ENCODE data around the gene HSPA4. TPM values are rescaled to one million over a fixed set of nuclear protein-coding genes. Genes with fewer than 3 reads are reported as not detected.

The HSPA4 gene
- total RNA-seq, 2 donors from 2014 or later, result 51.1 to 73.5 TPM

- intact Hi-C loops (cut with DNase I), result loop anchor here (10.0 kb wide), 2 partner anchors 298 to 488 kb away; no protein-coding TSS in a partner anchor
- Histone ChIP-seq H3K27me3 (replicated peaks; ENCODE audit: insufficient read depth) (no peaks in the 10 kb centered on the region), H3K4me3 (no peak overlapping the region), H3K36me3 (no peaks in the 10 kb centered on the region), H3K4me1 (replicated peaks) (no peaks in the 10 kb centered on the region), H3K27ac (no peak overlapping the region), H3K9me3 (no peaks in the 10 kb centered on the region)
- TF ChIP-seq CTCF (IDR thresholded peaks at IDR 0.05) (no peak), POLR2AphosphoS5 (IDR thresholded peaks at IDR 0.05) (no peak), POLR2A (IDR thresholded peaks at IDR 0.05) (no peak)
- 86% methylated on average over 2 of the region's 2 CpGs for WGBS
- no peak for DNase-seq (ENCODE audit: low spot score)
These were observed 64.8 kb downstream of the HSPA4 start for GRCh38 chr5:133116601-133117000.

DNA sequence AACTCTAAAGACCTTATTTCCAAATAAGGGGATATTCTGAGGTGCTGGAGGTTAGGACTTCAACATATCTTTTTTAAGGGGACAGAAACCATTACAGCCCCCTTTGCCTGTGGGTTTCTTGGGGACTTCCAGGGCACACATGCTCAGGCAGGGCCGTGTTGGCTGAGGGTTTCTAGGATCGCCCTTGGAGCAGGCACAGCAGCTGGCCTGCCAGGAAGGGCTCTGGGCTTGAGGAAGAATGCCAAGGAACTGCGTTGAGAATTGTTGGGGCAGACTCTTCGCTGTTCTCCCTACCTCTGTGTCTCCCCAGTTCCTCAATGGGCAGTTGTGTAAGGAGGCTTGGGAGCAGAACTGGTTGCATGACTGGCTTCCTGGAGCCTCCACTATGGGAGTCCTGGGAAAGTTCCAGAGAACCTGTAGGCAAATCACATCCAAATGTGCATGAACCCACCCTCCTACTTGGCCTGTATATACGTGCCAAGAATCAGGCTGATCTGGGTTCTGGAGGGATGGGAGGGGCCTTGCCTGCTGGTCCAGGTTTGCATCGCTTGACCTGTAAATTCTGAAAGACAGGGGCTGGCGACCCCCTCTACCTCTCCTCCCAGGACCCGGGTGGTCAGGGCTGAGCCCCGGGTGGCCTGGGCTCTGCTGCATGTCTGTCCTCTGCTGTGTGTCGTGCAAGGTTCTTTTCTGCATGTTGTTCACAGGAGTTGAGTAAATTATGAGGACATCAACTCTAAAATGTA, 65.5 kb downstream of the HSPA4 start:
- Histone ChIP-seq H3K4me1 (replicated peaks) (no peaks in the 10 kb centered on the region), H3K27ac (no peak overlapping the region), H3K9me3 (no peaks in the 10 kb centered on the region), H3K36me3 (no peaks in the 10 kb centered on the region), H3K4me3 (no peak overlapping the region), H3K27me3 (replicated peaks; ENCODE audit: insufficient read depth) (no peaks in the 10 kb centered on the region)
- TF ChIP-seq POLR2AphosphoS5 (IDR thresholded peaks at IDR 0.05) (no peak), CTCF (IDR thresholded peaks at IDR 0.05) (no peak), POLR2A (IDR thresholded peaks at IDR 0.05) (no peak)
- intact Hi-C loops (cut with DNase I), result loop anchor here (10.0 kb wide), 2 partner anchors 297 to 487 kb away; no protein-coding TSS in a partner anchor
- no peak for DNase-seq (ENCODE audit: low spot score)
- 66% methylated on average over 10 of the region's 10 CpGs for WGBS

DNA sequence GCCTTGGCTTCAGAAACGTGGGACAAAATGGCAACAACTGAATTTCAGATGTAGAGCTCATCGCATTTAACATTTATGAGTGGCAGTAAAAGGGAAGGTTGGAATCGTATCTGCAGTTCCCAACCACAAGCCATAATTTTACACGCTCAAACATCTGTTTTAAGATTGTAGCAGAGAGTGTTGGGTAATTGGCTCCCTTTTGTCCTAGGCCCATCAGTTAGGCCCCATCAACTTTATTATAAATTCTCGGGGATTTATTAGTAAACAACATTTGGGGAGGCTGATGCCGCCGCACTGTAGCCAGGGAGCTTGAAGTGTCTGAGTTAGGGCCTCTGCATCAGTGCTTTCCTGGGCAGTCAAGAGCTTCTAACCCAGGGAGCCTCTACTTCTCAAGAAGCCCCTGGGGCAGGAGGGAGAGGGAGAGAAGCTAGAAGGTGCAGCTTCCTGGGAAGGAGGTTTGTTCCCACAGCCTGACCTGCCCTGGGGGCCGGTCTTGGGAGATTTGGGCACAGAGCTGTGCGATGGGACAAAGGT, 66.2 kb downstream of the HSPA4 start:
- H3K4me3 ChIP-seq, result no peak overlapping the region
- no peaks in the 10 kb centered on the region for H3K9me3 ChIP-seq
- H3K4me1 ChIP-seq (replicated peaks), result no peaks in the 10 kb centered on the region
- TF ChIP-seq POLR2A (IDR thresholded peaks at IDR 0.05) (no peak), CTCF (IDR thresholded peaks at IDR 0.05) (no peak), POLR2AphosphoS5 (IDR thresholded peaks at IDR 0.05) (no peak)
- 81% methylated on average over 9 of the region's 9 CpGs for WGBS
- no peaks in the 10 kb centered on the region for H3K36me3 ChIP-seq
- intact Hi-C loops (cut with DNase I), result loop anchor here (10.0 kb wide), 2 partner anchors 297 to 487 kb away; no protein-coding TSS in a partner anchor
- no peaks in the 10 kb centered on the region for H3K27me3 ChIP-seq (replicated peaks; ENCODE audit: insufficient read depth)
- no peak overlapping the region for H3K27ac ChIP-seq
- DNase-seq (ENCODE audit: low spot score), result no peak

GRCh38 chr5:133118741-133119140, 66.9 kb downstream of the HSPA4 start:
- DNase-seq (ENCODE audit: low spot score), result no peak
- intact Hi-C loops (cut with DNase I), result loop anchor here (10.0 kb wide), 2 partner anchors 296 to 486 kb away; no protein-coding TSS in a partner anchor
- H3K27me3 ChIP-seq (replicated peaks; ENCODE audit: insufficient read depth), result no peaks in the 10 kb centered on the region
- no peak for TF ChIP-seq POLR2AphosphoS5 (IDR thresholded peaks at IDR 0.05)
- no peak for TF ChIP-seq CTCF (IDR thresholded peaks at IDR 0.05)
- no peak overlapping the region for H3K4me3 ChIP-seq
- no peaks in the 10 kb centered on the region for H3K36me3 ChIP-seq
- H3K9me3 ChIP-seq, result no peaks in the 10 kb centered on the region
- no peaks in the 10 kb centered on the region for H3K4me1 ChIP-seq (replicated peaks)
- 88% methylated on average over 4 of the region's 4 CpGs for WGBS
- no peak overlapping the region for H3K27ac ChIP-seq

Data from prostate gland (tissue), 2 donors.